ENCODE measurements around the gene AAR2. TPM values are rescaled to one million over a fixed set of nuclear protein-coding genes. Genes with fewer than 3 reads are reported as not detected.

The AAR2 gene
- total RNA-seq, 4 donors from 2014 or later = 24.5 to 35.6 (median 28.6) TPM

DNA sequence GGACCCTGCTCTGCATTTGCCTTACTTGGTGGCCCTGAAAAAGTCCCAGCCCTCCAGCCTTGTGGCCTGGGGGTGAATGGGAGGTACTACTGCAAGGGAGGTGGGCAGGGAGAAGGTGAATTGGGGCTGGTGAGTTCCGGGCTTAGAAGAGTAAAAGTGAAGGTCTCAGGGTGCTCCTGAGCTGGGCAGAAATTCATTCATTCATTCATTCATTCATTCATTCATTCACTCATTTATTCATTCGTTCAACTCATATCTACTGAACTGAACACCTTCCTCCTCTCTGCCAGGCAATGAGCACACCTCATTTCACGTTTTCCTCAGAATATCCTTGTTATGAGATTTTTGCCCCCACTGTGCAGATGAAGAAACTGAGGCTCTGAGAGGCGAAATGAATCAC, 63.2 kb downstream of the AAR2 start:
- Histone ChIP-seq H3K27me3 (peaks cover 0 to 59% of the 10 kb centered on the region in 2 donors), H3K4me3 (no peak overlapping the region), H3K27ac (no peak overlapping the region), H3K36me3 (no peaks in the 10 kb centered on the region), H3K9me3 (no peaks in the 10 kb centered on the region), H3K4me1 (no peaks in the 10 kb centered on the region)
- TF ChIP-seq POLR2A (IDR thresholded peaks at IDR 0.05) = no peak
- no peak for TF ChIP-seq EP300 (IDR thresholded peaks at IDR 0.05)
- TF ChIP-seq, protein P1, sequence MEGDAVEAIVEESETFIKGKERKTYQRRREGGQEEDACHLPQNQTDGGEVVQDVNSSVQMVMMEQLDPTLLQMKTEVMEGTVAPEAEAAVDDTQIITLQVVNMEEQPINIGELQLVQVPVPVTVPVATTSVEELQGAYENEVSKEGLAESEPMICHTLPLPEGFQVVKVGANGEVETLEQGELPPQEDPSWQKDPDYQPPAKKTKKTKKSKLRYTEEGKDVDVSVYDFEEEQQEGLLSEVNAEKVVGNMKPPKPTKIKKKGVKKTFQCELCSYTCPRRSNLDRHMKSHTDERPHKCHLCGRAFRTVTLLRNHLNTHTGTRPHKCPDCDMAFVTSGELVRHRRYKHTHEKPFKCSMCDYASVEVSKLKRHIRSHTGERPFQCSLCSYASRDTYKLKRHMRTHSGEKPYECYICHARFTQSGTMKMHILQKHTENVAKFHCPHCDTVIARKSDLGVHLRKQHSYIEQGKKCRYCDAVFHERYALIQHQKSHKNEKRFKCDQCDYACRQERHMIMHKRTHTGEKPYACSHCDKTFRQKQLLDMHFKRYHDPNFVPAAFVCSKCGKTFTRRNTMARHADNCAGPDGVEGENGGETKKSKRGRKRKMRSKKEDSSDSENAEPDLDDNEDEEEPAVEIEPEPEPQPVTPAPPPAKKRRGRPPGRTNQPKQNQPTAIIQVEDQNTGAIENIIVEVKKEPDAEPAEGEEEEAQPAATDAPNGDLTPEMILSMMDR (IDR thresholded peaks at IDR 0.05) = no peak
- WGBS, 2 donors = 70 to 78% methylated on average over 4 of the region's 4 CpGs
- no peak for DNase-seq (ENCODE audit: low spot score in 2 of 2)

DNA sequence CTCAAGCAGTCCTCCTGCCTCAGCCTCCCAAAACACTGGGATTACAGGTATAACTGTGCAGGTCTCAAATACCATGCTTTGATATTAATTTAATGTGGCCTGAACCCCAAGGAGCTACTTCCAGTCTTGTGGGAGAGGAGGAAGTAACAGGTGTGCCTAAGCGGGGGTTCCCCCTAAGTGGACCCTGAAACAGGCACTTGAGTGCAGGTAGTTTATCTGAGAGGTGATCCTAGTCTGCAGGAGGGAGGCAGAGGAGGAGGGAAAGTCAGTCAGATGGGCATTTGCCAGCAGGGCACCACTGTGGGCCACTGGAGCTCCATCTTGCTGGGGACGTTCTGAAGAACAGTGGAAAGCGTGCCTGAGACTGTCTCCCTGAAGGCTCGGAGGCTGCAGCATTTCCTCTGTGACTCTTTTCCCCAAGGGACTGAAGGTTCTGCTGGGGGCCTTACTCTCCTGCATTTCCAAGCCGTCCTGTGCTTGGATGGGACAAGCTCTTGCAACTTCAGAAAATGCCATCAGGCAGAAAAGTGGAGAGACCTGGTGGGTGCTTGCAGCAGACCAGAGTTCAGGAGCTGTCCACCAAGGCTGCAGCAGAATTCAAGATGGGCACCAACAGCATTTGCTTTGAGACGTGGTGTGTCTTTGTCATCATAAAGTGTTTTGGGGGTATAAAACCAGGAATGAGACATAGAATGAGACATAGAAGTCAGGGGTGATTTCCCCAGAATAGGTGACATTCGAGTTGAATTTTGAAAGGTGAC, 65.3 kb downstream of the AAR2 start:
- peaks cover 0 to 8% (median 2%) of the 10 kb centered on the region in 4 donors for H3K4me1 ChIP-seq
- H3K9me3 ChIP-seq = no peaks in the 10 kb centered on the region
- TF ChIP-seq EP300 (IDR thresholded peaks at IDR 0.05) (no peak), POLR2A (IDR thresholded peaks at IDR 0.05) (no peak)
- TF ChIP-seq, protein P1 (IDR thresholded peaks at IDR 0.05) = no peak
- H3K27ac ChIP-seq = no peak overlapping the region
- H3K27me3 ChIP-seq = peaks cover 0 to 76% of the 10 kb centered on the region in 2 donors
- DNase-seq (ENCODE audit: low spot score in 2 of 2) = no peak
- no peak overlapping the region for H3K4me3 ChIP-seq
- H3K36me3 ChIP-seq = no peaks in the 10 kb centered on the region
- 54 to 72% methylated on average over 7 of the region's 7 CpGs for WGBS, 2 donors

DNA sequence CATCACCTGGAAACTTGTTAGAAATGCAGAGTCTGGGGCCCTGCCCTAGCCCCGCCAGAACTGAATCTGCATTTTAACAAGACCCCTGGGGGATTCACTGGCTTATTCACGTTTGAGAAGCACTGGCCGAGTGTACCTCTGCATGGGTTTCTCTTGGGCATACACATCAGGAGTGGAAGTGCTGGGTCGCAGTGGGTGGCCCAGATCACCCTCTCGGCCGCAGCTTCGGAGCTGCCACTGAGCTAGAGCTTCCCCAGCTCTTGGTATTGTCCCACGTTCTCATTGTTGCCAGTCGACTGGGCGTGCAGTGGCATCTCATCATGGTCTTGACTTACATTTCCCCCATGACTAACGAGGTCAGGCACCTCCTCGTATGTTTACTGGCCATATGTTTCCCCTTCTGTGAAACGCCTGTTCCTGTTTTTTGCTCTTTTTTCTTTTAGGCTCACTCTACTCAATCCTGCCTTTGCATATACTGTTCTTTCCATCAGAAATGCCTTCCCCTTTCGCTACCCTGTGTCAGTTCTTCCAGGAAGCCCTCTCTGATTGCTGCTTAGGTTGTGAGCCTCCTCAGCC, 66.8 kb downstream of the AAR2 start:
- TF ChIP-seq POLR2A (IDR thresholded peaks at IDR 0.05) = no peak
- no peak for TF ChIP-seq EP300 (IDR thresholded peaks at IDR 0.05)
- TF ChIP-seq, protein P1 (IDR thresholded peaks at IDR 0.05) = no peak

DNA sequence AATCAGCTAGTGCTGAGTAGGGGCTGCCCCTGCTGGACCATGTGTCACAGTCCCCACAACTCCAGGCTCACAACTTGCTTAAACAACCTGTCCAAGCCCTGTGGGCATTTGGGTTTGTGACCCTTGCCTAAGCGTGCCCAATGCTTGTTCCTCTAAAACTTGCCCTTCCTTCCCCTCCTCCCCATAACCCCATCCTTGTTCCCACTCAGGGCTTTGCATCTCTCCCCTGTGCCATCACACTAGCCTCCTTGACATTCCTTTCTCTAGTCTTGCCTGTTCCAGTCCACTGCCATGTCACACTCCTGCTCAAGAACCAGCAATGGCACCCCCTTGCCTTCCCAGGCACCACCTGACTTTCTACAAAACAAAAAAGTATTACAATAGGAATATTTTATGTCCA, 67.6 kb downstream of the AAR2 start:
- Histone ChIP-seq H3K27ac (no peak overlapping the region), H3K4me3 (no peak overlapping the region), H3K9me3 (no peaks in the 10 kb centered on the region), H3K27me3 (peaks cover 0 to 91% of the 10 kb centered on the region in 2 donors), H3K36me3 (no peaks in the 10 kb centered on the region), H3K4me1 (peaks cover 0 to 19% (median 7%) of the 10 kb centered on the region in 4 donors)
- DNase-seq (ENCODE audit: low spot score in 2 of 2) = no peak
- TF ChIP-seq POLR2A (IDR thresholded peaks at IDR 0.05) (no peak), EP300 (IDR thresholded peaks at IDR 0.05) (no peak)
- TF ChIP-seq, protein P1 (IDR thresholded peaks at IDR 0.05) = no peak
- WGBS, 2 donors = 52% methylated on average over 1 of the region's 1 CpG

More for the DNA sequence above, 66.8 kb downstream of the AAR2 start:
- H3K9me3 ChIP-seq = no peaks in the 10 kb centered on the region
- WGBS, 2 donors = 13 to 29% methylated on average over 8 to 14 of the region's 14 CpGs
- H3K4me3 ChIP-seq = no peak overlapping the region
- H3K36me3 ChIP-seq = no peaks in the 10 kb centered on the region
- peaks cover 0 to 19% (median 7%) of the 10 kb centered on the region in 4 donors for H3K4me1 ChIP-seq
- H3K27me3 ChIP-seq = peaks cover 0 to 91% of the 10 kb centered on the region in 2 donors
- no peak for DNase-seq (ENCODE audit: low spot score in 2 of 2)
- H3K27ac ChIP-seq = no peak overlapping the region

Data from tibial nerve (tissue), 4 donors.